Forelimb muscle (tissue), 1 donor: Measurements from ENCODE around the gene ARID1A. TPM values are rescaled to one million over a fixed set of nuclear protein-coding genes. Genes with fewer than 3 reads are reported as not detected.
"Not testable (repeated sequence)": the region's sequence is repeated elsewhere in the genome, so short reads cannot be mapped to it uniquely, and the experiment has no call there.

ENCODE experiments used
- DNase-seq: peaks from one replicate; pipeline ENCODE4 v3.0.0-alpha.2; 2013; ENCODE audit warnings: low read depth
- polyA plus RNA-seq: library from polyadenylated mRNA; unstranded; fragments of 120-200 nt; gene quantifications from one replicate; pipeline ENCODE4 v1.2.1, GENCODE V29; 2013; ENCODE audit not compliant: insufficient read length

Gene ARID1A
- polyA plus RNA-seq = 41.5 TPM

GRCh38 chr1:26695356-26696118 is at the start of gene ARID1A:
Gene ARID1A, plus strand, starts transcription at chr1:26696015. Its CDS starts 389 bp downstream, at chr1:26696404.
- peak; percentile 93 for DNase-seq

- DNase-seq = no peak
These were observed 31.0 kb upstream of the ARID1A start for GRCh38 chr1:26664802-26665201.

- DNase-seq = no peak
These were observed 29.0 kb upstream of the ARID1A start for GRCh38 chr1:26666855-26667254.

- not testable (repeated sequence) for DNase-seq
These were observed 27.6 kb upstream of the ARID1A start for GRCh38 chr1:26668106-26668786.

- no peak for DNase-seq
These were observed 18.3 kb upstream of the ARID1A start for GRCh38 chr1:26677306-26678115.

GRCh38 chr1:26684763-26685508 is 10.9 kb upstream of the ARID1A start:
- DNase-seq = no peak

- DNase-seq = no peak
These were observed 9.0 kb upstream of the ARID1A start for GRCh38 chr1:26686795-26687194.

- DNase-seq = no peak
These were observed 6.3 kb upstream of the ARID1A start for GRCh38 chr1:26689504-26689903.

- no peak for DNase-seq
These were observed 5.7 kb upstream of the ARID1A start for GRCh38 chr1:26690157-26690556.

GRCh38 chr1:26690576-26691031 is 5.2 kb upstream of the ARID1A start:
- no peak for DNase-seq

- DNase-seq = peak; percentile 89
These were observed 3.5 kb upstream of the ARID1A start for GRCh38 chr1:26692211-26692792.

GRCh38 chr1:26692793-26693490 is 2.9 kb upstream of the ARID1A start:
- DNase-seq = peak; percentile 95

- no peak for DNase-seq
These were observed 1.9 kb upstream of the ARID1A start for GRCh38 chr1:26693599-26694572.

- no peak for DNase-seq
These were observed 1.0 kb upstream of the ARID1A start for GRCh38 chr1:26694638-26695355.

GRCh38 chr1:26696119-26696653 is 371 bp downstream of the ARID1A start:
- no peak for DNase-seq

GRCh38 chr1:26696654-26697430 is 1.0 kb downstream of the ARID1A start:
- no peak for DNase-seq

GRCh38 chr1:26697431-26697977 is 1.7 kb downstream of the ARID1A start:
- DNase-seq = no peak
